ENCODE data around the gene DTNB. TPM values are rescaled to one million over a fixed set of nuclear protein-coding genes. Genes with fewer than 3 reads are reported as not detected.

DTNB gene
- total and polyA plus RNA-seq, 2 of the 4 experiments (the other 2 are of a cell fraction) = 3.8 to 5.3 TPM

DNA sequence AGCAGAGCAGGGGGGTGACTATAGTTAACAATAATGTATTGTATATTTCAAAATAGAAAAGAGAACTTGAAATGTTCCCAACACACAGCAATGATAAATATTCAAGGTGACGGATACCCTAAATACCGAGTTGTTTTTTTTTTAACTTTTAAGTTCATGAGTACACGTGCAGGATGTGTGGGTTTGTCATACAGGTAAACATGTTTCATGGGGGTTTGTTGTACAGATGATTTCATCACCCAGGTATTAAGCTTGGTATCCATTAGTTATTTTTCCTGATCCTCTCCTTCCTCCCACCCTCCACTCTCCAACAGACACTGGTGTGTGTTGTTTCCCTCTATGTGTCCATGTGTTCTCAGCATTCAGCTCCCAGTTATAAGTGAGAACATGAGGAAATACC, 167.2 kb downstream of the DTNB start:
- H2AK5ac ChIP-seq (ENCODE audit: low read depth, low read length) = no peak overlapping the region
- intact Hi-C loops (cut with micrococcal nuclease) = no loop called here
- H3K23ac ChIP-seq (ENCODE audit: low read depth, low read length) = no peak overlapping the region
- H3K36me3 ChIP-seq (ENCODE audit: control insufficient read depth, insufficient read depth, low read length) = no peaks in the 10 kb centered on the region
- H4K5ac ChIP-seq (ENCODE audit: low read depth, low read length) = no peak overlapping the region
- no peak overlapping the region for H2BK5ac ChIP-seq (ENCODE audit: low read depth, low read length, poor library complexity, severe bottlenecking)
- no peak overlapping the region for H3K4me3 ChIP-seq (ENCODE audit: insufficient read depth, low read depth, low read length)
- H3K9me3 ChIP-seq (ENCODE audit: control insufficient read depth, insufficient read depth, low read length) = no peaks in the 10 kb centered on the region
- H3K9me1 ChIP-seq (ENCODE audit: insufficient read depth, low read length) = peaks cover 2% of the 10 kb centered on the region; the same call in 1 of the 2 replicates
- H2AFZ ChIP-seq (replicated peaks; ENCODE audit: low read length, poor library complexity) = no peak overlapping the region
- no peak overlapping the region for H3K18ac ChIP-seq (ENCODE audit: low read depth, low read length)
- no TSS peak for BruUV-seq (replicated peaks)
- no peak overlapping the region for H2AK9ac ChIP-seq (replicated peaks; ENCODE audit: low read depth, low read length, poor library complexity)
- no peak overlapping the region for H3K9ac ChIP-seq (ENCODE audit: low read depth, low read length)
- ChIA-PET CTCF (no interaction called here), POLR2A (ENCODE audit: unreplicated experiment) (no interaction called here)
- H3K56ac ChIP-seq (ENCODE audit: extremely low read depth, insufficient read depth, low read length) = no peak overlapping the region
- DNase-seq (no peak), ATAC-seq (ENCODE audit: low read depth) (no peak)
- dilution Hi-C loops (cut with HindIII; ENCODE audit: low sequenced_read_pairs, unreplicated experiment) = no loop called here
- TF ChIP-seq RFX5 (IDR thresholded peaks at IDR 0.05; ENCODE audit: low read depth, low read length) (no peak), ELK1 (IDR thresholded peaks at IDR 0.05; ENCODE audit: borderline replicate concordance, low read depth, low read length) (no peak), SMC3 (IDR thresholded peaks at IDR 0.05; ENCODE audit: low read depth, low read length) (no peak), POLR2A (IDR thresholded peaks at IDR 0.05; ENCODE audit: low read depth, low read length) (no peak), MAFK (IDR thresholded peaks at IDR 0.05; ENCODE audit: low read depth, low read length) (no peak), CHD1 (IDR thresholded peaks at IDR 0.05; ENCODE audit: low read depth, low read length) (no peak), RCOR1 (IDR thresholded peaks at IDR 0.05; ENCODE audit: insufficient replicate concordance, low read length) (no peak), CEBPB (IDR thresholded peaks at IDR 0.05; ENCODE audit: low read depth, low read length) (no peak), MXI1 (IDR thresholded peaks at IDR 0.05; ENCODE audit: borderline replicate concordance, low read depth, low read length) (no peak), FOS (IDR thresholded peaks at IDR 0.05; ENCODE audit: low read depth, low read length) (no peak), RAD21 (IDR thresholded peaks at IDR 0.05; ENCODE audit: low read length) (no peak), NFE2L2 (IDR thresholded peaks at IDR 0.05; ENCODE audit: low read depth, low read length) (no peak)
- TF ChIP-seq, protein P1, sequence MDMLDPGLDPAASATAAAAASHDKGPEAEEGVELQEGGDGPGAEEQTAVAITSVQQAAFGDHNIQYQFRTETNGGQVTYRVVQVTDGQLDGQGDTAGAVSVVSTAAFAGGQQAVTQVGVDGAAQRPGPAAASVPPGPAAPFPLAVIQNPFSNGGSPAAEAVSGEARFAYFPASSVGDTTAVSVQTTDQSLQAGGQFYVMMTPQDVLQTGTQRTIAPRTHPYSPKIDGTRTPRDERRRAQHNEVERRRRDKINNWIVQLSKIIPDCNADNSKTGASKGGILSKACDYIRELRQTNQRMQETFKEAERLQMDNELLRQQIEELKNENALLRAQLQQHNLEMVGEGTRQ (IDR thresholded peaks at IDR 0.05; ENCODE audit: low read depth, low read length) = no peak
- H3K27ac ChIP-seq (ENCODE audit: insufficient read depth, low read length) = no peak overlapping the region
- H3K14ac ChIP-seq (replicated peaks; ENCODE audit: low read depth, low read length) = no peak overlapping the region
- H4K8ac ChIP-seq (ENCODE audit: low read depth in 2 of 2, low read length in 2 of 2) = no peak overlapping the region
- H2BK20ac ChIP-seq (ENCODE audit: low read depth, low read length) = no peak overlapping the region
- no CpG with 5 or more reads among the region's 3 CpGs for WGBS, 2 experiments (ENCODE audit: extremely low coverage in 2 of 2, insufficient read length in 1 of 2)
- no peaks in the 10 kb centered on the region for H3K79me1 ChIP-seq (ENCODE audit: low read depth in 1 of 2, low read length in 2 of 2)
- no peak overlapping the region for H3K4ac ChIP-seq (ENCODE audit: low read depth, low read length)
- no peak overlapping the region for H2BK120ac ChIP-seq (ENCODE audit: low read depth, low read length)
- in situ Hi-C loops (cut with MboI; ENCODE audit: low sequenced_read_pairs) = no loop called here
- H3K27me3 ChIP-seq (ENCODE audit: control insufficient read depth, insufficient read depth, low read length) = no peaks in the 10 kb centered on the region
- H4K20me1 ChIP-seq (ENCODE audit: insufficient read depth, low read length) = no peaks in the 10 kb centered on the region
- no peak overlapping the region for H4K91ac ChIP-seq (ENCODE audit: insufficient read depth, low read depth, low read length)
- no peak overlapping the region for H3K4me2 ChIP-seq (ENCODE audit: low read depth, low read length)
- H3K4me1 ChIP-seq (ENCODE audit: control insufficient read depth, insufficient read depth, low read length) = no peaks in the 10 kb centered on the region
- no peak overlapping the region for H2BK15ac ChIP-seq (ENCODE audit: low read depth, low read length)
